Vagina (tissue), 2 donors: ENCODE measurements around the gene AMIGO2.

Experiments
- POLR2A ChIP-seq, 2 donors: fragments of 450-650 bp; IDR thresholded peaks; one replicate each; pipeline ENCODE4 v1.6.1; 2017; ENCODE audit warnings: antibody characterized with exemption in 2 of 2, mild to moderate bottlenecking in 2 of 2, moderate library complexity in 2 of 2
- TF ChIP-seq, protein P1 (sequence below), 3 experiments: fragments of 450-650 bp in 2 of 3; fragments of 200-600 bp in 1 of 3; sonication (generic) in 1 of 3; IDR thresholded peaks; one replicate each; pipeline ENCODE4 v1.5.1; 2017 to 2019; ENCODE audit warnings: antibody characterized with exemption in 3 of 3, mild to moderate bottlenecking in 2 of 3, moderate library complexity in 2 of 3

DNA sequence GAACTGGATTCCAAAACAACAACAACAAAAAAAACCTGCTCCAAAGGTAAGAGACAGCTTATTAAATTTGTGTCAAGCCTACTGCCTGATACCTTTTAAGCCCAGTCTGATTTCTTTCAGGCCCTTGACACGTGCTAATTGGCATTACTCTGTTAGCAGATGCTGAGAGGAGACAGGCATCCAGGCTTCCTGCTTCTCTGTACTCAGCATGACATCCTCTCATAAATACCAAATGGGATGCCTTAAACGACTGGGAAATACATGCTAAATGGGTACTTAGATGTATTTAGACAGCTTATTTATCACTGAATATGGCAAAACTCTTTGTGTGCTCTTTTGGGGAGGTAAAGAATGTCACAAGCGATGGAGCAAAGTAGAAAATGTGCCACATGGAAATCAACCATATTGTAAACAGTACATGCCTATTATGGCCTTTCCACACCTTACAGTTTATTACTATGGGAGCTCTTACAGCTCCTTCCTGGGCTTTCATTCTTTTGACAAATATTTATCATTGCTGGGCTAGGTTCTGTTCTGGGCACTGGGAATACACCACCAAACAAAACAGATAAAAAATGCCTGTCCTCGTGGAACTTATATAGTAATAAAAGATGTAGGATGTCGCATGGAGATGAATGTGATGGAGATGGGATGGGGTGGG, 11.9 kb downstream of the AMIGO2 start:
- TF ChIP-seq, protein P1, sequence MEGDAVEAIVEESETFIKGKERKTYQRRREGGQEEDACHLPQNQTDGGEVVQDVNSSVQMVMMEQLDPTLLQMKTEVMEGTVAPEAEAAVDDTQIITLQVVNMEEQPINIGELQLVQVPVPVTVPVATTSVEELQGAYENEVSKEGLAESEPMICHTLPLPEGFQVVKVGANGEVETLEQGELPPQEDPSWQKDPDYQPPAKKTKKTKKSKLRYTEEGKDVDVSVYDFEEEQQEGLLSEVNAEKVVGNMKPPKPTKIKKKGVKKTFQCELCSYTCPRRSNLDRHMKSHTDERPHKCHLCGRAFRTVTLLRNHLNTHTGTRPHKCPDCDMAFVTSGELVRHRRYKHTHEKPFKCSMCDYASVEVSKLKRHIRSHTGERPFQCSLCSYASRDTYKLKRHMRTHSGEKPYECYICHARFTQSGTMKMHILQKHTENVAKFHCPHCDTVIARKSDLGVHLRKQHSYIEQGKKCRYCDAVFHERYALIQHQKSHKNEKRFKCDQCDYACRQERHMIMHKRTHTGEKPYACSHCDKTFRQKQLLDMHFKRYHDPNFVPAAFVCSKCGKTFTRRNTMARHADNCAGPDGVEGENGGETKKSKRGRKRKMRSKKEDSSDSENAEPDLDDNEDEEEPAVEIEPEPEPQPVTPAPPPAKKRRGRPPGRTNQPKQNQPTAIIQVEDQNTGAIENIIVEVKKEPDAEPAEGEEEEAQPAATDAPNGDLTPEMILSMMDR (IDR thresholded peaks at IDR 0.05), result no peak
- TF ChIP-seq POLR2A (IDR thresholded peaks at IDR 0.05), result no peak
